HCEC 1CT (cell line): ENCODE results near the gene ESD.

Experiments
- DNase-seq: peaks from one replicate; pipeline ENCODE4 v3.0.0-alpha.2; 2017

ESD gene

DNA sequence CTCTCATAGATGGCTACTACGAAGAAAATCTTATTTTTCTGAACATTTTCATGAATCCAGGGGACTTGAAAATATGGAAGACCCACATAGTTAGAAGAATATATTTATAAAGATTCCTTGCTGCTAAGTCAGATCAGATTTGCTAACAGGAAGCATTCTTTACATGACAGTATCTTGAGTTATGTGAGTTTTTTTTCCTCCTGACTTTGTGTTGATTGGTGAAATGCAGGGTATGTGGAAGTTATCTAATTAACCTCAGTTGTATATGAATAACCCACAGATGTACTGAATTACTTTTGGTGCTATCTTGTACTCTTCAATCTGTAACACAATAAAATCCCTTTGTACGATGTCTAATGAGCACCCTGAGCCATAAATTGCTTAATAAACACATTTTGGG is 53.8 kb downstream of the ESD start:
- DNase-seq: peak; percentile 34

DNA sequence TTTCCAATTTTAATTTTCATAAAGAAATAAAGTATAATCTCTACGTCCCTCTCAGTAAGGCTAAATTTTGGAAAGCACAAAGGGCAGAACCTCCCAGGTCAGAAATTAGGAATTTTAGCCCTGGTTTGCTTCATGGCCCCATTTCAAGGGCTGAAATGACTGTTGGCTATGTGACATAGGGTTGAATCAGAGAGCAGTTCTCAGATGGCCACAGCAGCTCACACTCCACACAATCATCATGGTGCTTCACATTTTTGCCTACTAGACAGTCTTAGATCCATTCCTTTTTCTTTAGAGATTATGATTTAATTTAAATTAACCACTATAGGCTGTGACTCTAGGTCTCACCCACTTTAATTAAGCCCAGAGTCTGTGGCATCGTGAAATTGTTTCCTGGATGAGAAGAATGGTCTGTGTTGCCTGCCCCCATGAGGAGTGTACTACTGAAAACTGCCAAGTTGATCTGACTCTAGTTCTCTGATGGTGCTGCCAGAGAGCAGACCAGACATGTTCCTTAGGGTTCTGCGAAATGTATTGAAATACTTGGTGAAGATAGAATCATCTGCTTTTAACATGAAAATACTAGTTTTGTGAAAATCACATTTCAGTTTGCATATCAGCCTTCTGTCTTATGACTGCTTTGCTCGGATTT is 57.4 kb downstream of the ESD start:
- DNase-seq: no peak

DNA sequence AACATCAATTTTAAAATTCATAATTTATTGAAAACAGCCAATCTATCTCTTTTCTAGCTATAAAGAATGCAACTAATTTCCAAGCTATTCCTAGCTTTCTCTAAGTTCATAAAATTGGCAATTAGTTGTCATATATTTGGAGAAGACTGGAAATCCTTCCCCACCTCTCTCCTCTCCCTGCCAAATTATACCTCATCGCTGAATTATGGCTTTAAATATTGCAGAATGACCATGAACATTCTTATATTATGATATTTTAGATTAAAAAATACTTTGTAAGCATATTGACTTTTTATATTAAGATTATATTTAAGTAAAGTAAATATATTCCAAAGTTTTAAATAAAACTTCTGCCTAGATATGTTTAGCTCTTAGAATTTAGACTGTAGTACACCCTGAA is 58.2 kb downstream of the ESD start:
- no peak for DNase-seq

DNA sequence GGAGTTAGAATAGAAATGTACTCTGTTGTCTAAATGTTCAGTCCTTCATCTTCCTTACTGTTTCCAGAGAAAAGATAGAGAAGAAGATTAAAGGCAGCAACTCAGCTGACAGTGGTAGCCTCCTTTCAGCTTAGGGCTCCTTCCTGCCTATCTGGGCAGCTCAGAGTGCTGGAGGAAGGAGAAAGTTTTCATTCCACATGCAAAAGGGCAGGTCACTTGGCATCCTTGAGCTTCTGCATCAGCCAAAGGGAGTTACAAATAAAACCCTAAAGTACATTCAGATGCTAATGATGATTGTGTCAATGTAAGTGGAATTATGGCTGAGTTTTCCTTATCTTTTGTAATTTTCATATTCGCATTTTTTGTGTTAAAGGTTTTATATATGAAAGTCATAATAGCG is 58.9 kb downstream of the ESD start:
- no peak for DNase-seq

DNA sequence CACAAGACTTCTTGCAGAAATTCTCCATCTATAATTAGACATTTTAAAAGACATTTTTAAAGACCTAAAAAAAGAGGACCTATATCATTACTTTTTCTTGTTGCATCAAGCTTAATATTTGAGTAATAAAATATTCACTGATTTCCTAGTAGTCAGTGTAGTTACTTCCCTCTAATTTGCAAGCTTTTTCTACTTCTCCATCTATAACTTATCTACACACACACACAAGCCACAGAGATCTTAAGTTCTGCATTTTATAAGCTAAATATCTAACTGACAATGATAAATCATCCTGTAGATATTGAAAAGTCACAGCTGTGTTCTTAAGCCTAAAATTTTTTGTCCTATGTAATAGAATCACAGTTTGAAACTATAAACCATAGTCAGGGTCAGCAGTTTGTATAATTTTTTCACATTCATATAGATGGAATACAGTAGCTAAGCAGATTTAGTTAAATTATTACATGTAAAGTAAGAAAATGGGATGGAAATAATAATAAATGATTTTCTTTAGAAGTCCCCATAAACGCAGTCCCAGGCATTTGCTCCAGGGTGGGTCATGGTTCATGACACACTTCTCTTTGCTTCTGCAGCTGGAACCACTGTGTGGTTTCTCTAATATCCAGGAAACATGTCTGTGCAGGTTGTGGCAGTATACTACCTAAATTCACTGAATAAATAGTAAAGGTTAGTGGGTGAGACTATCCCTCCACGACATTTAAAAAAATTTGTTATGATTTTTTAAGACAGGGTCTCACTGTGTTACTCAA is 60.2 kb downstream of the ESD start:
- DNase-seq: no peak

DNA sequence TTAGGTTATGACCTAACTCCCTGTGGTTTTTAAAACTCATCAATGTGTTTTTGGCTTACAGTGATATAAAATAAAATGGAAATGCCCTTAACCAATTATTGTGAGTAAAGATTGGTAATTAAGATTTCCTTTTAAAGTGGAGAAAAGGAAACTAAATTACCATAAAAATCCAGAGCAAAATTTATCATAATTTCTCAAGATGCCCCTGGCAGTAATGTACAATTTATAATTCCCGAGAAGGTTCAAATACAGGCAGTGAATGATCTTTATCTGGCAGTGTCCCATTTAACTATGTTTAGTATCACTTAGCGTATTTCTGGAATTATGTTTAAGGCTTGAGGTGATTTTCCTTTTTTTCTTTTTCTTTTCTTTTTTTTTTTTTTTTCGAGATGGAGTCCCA is 61.5 kb downstream of the ESD start:
- no peak for DNase-seq

DNA sequence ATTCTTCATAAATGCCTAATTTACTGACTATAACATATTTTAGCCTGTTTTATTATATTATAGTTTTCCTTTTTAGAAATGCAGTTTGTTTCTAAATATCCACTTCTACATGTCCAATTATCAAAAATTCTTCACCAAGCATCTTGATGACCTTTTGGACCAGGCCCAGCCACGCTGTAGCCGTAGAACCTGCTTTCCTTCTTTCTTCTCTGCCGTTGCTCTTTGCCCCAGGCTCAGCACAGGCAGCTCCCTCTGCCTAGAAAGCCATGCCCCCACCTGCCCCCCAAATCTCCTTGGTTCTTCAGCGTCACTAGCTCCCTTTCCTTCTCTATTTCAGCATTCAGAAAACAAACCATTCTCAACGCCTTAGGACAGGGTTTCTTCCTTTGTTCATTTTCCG is 65.4 kb downstream of the ESD start:
- no peak for DNase-seq

DNA sequence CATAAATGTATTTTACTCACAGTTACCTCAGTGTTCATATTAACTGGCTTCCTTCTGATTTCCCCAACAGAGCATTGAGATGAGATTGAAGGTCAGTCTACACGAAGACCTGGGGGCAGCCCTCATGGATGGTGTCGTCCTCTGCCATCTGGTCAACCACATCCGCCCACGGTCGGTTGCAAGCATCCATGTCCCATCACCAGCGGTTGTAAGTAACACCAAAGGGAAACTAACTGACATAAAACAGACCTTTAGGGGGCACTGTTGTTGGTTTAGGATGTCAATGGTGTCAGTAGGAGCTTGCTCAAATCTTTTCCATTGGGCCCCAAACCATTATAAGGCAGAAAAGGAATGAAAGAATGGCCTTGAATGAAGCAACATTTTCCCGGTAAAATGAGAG is 68.2 kb downstream of the ESD start:
- peak; percentile 18 for DNase-seq

DNA sequence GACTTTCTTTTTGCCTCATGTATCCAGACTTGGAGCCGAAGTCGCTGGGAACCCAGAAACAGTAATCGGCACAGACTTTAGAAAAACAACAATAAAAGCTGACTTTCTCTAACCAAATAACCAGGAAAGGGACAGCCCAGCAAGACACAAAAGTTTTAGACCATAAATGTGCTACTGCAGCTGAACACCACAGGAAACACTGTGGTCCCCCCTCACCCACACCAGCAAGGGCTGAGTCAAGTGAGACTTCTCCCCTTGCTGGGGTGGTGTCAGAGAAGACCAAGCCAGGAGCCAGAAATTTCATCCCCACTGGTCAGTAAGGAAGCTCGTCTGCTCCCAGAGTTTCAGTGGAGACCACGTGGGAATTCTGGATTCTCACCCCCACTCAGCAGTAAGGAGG is 70.6 kb downstream of the ESD start:
- DNase-seq: no peak
